Right lobe of liver (tissue), 4 donors: ENCODE data around the gene SLC30A5.

ENCODE experiments used
- POLR2A ChIP-seq: fragments of 450-650 bp; IDR thresholded peaks from one replicate; pipeline ENCODE4 v1.6.1; 2017; ENCODE audit warnings: antibody characterized with exemption, mild to moderate bottlenecking
- TF ChIP-seq, protein P1 (sequence below), 4 donors: fragments of 200-600 bp in 3 of 4; fragments of 450-650 bp in 1 of 4; IDR thresholded peaks; one replicate each; pipeline versions ENCODE4 v1.5.1 to v1.8.0; 2016 to 2022; ENCODE audit warnings: antibody characterized with exemption in 4 of 4, mild to moderate bottlenecking in 2 of 4
- donor health status: DM: no; HTN: no; CAD: no.
- donor health status: DM: no; HTN: no; CAD: no.
- donor health status: DM: no; HTN: yes; CAD: no.

DNA sequence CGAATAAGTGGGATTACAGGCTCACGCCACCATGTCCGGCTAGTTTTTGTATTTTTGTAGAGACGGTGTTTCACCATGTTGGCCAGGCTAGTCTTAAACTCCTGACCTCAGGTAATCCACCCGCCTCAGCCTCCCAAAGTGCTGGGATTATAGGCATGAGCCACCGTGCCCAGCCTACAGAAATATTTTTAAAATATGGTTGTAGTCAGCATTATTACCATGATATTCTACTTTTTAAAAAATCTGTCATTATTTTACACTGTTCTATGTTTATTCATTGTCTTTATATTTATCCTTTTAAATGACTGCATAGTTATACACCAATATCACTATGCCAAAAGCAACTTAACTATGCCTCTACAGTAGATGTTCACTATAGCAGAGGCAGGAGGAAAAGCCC is 41.6 kb upstream of the SLC30A5 start:
- TF ChIP-seq, protein P1, sequence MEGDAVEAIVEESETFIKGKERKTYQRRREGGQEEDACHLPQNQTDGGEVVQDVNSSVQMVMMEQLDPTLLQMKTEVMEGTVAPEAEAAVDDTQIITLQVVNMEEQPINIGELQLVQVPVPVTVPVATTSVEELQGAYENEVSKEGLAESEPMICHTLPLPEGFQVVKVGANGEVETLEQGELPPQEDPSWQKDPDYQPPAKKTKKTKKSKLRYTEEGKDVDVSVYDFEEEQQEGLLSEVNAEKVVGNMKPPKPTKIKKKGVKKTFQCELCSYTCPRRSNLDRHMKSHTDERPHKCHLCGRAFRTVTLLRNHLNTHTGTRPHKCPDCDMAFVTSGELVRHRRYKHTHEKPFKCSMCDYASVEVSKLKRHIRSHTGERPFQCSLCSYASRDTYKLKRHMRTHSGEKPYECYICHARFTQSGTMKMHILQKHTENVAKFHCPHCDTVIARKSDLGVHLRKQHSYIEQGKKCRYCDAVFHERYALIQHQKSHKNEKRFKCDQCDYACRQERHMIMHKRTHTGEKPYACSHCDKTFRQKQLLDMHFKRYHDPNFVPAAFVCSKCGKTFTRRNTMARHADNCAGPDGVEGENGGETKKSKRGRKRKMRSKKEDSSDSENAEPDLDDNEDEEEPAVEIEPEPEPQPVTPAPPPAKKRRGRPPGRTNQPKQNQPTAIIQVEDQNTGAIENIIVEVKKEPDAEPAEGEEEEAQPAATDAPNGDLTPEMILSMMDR (IDR thresholded peaks at IDR 0.05): no peak
- no peak for TF ChIP-seq POLR2A
